ENCODE data around the gene CD36.

GRCh38 chr7:80637454-80637853 is 988 bp upstream of the CD36 start:
- TF ChIP-seq POLR2A (IDR thresholded peaks at IDR 0.05), result no peak
- no peak for TF ChIP-seq CTCF (IDR thresholded peaks at IDR 0.05 in 4 of 5, conservative IDR thresholded peaks at IDR 0.05 in 1 of 5)

Measured in gastrocnemius medialis (tissue), 4 donors.